Neutrophil (primary cell): ENCODE results near the gene CCDC9.
"Not testable (repeated sequence)": the region's sequence is repeated elsewhere in the genome, so short reads cannot be mapped to it uniquely, and the experiment has no call there.

Experiments used
- H3K27ac ChIP-seq: fragments of 200-600 bp; sonication (generic); 2 replicates; pipeline ENCODE4 v1.5.1; 2016; ENCODE audit warnings: mild to moderate bottlenecking, moderate library complexity
- H3K27me3 ChIP-seq: fragments of 200-600 bp; sonication (generic); 2 replicates; pipeline ENCODE4 v1.6.0; 2016; ENCODE audit warnings: mild to moderate bottlenecking
- H3K36me3 ChIP-seq: fragments of 200-600 bp; sonication (generic); 2 replicates; pipeline ENCODE4 v1.5.1; 2017
- H3K4me1 ChIP-seq, 2 experiments: fragments of 200-600 bp in 1 of 2; sonication (generic) in 1 of 2; 1 replicate in 1 of 2; 2 replicates in 1 of 2; pipeline versions ENCODE4 v1.5.1 to v1.6.1; 2013 to 2016; ENCODE audit warnings: low read depth in 1 of 2, low read length in 1 of 2, mild to moderate bottlenecking in 1 of 2, moderate library complexity in 1 of 2; ENCODE audit not compliant: control insufficient read depth in 1 of 2, insufficient read depth in 1 of 2
- H3K4me3 ChIP-seq, 2 experiments: fragments of 200-600 bp in 1 of 2; sonication (generic) in 1 of 2; 1 replicate in 1 of 2; 2 replicates in 1 of 2; pipeline ENCODE4 v1.5.1; 2013 to 2016; ENCODE audit warnings: low read depth in 1 of 2, low read length in 1 of 2, mild to moderate bottlenecking in 1 of 2, moderate library complexity in 1 of 2
- H3K9me3 ChIP-seq: fragments of 200-600 bp; sonication (generic); 2 replicates; pipeline ENCODE4 v1.5.1; 2016
- CTCF ChIP-seq: fragments of 200-600 bp; sonication (generic); IDR thresholded peaks from 2 replicates; pipeline ENCODE4 v1.5.1; 2016; ENCODE audit warnings: antibody characterized with exemption

CCDC9 gene

GRCh38 chr19:47283405-47284059, 27.2 kb downstream of the CCDC9 start:
- no peaks in the 10 kb centered on the region for H3K9me3 ChIP-seq
- H3K36me3 ChIP-seq = no peaks in the 10 kb centered on the region
- TF ChIP-seq CTCF = no peak
- no peaks in the 10 kb centered on the region for H3K27me3 ChIP-seq
- no peak overlapping the region for H3K27ac ChIP-seq
- H3K4me3 ChIP-seq = no peak overlapping the region
- H3K4me1 ChIP-seq = peaks cover 0 to 4% of the 10 kb centered on the region in 2 experiments

GRCh38 chr19:47284324-47284899, 28.1 kb downstream of the CCDC9 start:
- peak; percentile 88 for TF ChIP-seq CTCF
- Histone ChIP-seq H3K9me3 (no peaks in the 10 kb centered on the region), H3K4me3 (no peak overlapping the region), H3K27ac (no peak overlapping the region), H3K4me1 (peaks cover 0 to 4% of the 10 kb centered on the region in 2 experiments), H3K36me3 (no peaks in the 10 kb centered on the region), H3K27me3 (no peaks in the 10 kb centered on the region)

- Histone ChIP-seq H3K27ac (peak overlapping the region; percentile 55), H3K9me3 (no peaks in the 10 kb centered on the region), H3K4me3 (no peak overlapping the region), H3K4me1 (peaks cover 17 to 40% of the 10 kb centered on the region in 2 experiments), H3K27me3 (no peaks in the 10 kb centered on the region), H3K36me3 (no peaks in the 10 kb centered on the region)
- peak; percentile 79 for TF ChIP-seq CTCF
These were observed 39.7 kb downstream of the CCDC9 start for GRCh38 chr19:47296036-47296435.

- not testable (repeated sequence) for H3K9me3 ChIP-seq, H3K27me3 ChIP-seq, H3K4me3 ChIP-seq, H3K36me3 ChIP-seq
- Histone ChIP-seq H3K27ac (peak overlapping the region; percentile 92), H3K4me1 (peaks cover 49 to 57% of the 10 kb centered on the region in 2 experiments)
These were observed 44.5 kb downstream of the CCDC9 start for GRCh38 chr19:47300867-47301266.

GRCh38 chr19:47302249-47302648, 45.9 kb downstream of the CCDC9 start:
- no peaks in the 10 kb centered on the region for H3K36me3 ChIP-seq
- H3K4me3 ChIP-seq = peak overlapping the region in 1 of 2 experiments; percentile 24
- H3K27ac ChIP-seq = peak overlapping the region; percentile 92
- no peak for TF ChIP-seq CTCF
- peaks cover 52 to 57% of the 10 kb centered on the region in 2 experiments for H3K4me1 ChIP-seq
- no peaks in the 10 kb centered on the region for H3K9me3 ChIP-seq
- H3K27me3 ChIP-seq = no peaks in the 10 kb centered on the region

- H3K27ac ChIP-seq = peak overlapping the region; percentile 11
- H3K4me1 ChIP-seq = peaks cover 69 to 73% of the 10 kb centered on the region in 2 experiments
- no peak overlapping the region for H3K4me3 ChIP-seq
- no peaks in the 10 kb centered on the region for H3K36me3 ChIP-seq
- H3K9me3 ChIP-seq = no peaks in the 10 kb centered on the region
- H3K27me3 ChIP-seq = no peaks in the 10 kb centered on the region
- TF ChIP-seq CTCF = no peak
These were observed 47.6 kb downstream of the CCDC9 start for GRCh38 chr19:47303966-47304365.
